CD4-positive, alpha-beta T cell treated with Interleukin-17A for 1 hour (primary cell): ENCODE data around the gene PRKD1.
"Not testable (repeated sequence)": the region's sequence is repeated elsewhere in the genome, so short reads cannot be mapped to it uniquely, and the experiment has no call there.

Experiments
- DNase-seq: peaks from one replicate; pipeline ENCODE4 v3.0.0-alpha.2; 2020

The PRKD1 gene

DNA sequence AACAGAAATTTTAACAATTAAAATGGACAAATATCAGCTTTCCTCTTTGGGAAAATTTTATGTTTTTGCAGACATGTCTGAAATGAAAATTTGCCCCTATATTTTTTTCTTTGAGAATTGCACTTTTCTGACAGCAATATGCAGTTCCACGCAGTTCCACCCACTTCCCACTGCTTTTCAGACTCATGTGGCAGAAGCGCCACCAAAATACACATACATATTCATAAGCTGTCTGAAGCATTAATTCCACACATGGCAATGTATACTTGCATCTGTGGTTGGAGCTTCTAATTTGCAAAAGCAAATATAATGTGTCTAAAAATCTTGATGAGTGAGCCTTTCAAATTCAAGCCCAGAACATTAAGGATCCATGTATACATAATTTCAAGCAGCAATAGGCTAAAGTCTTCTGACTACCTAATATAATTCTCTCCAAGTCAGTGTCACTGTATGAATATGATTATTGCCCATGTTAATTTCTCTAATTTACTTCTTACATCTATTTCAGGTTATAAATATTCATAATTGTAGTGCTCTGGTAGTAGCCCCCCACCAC, 129.5 kb downstream of the PRKD1 start:
- no peak for DNase-seq

DNA sequence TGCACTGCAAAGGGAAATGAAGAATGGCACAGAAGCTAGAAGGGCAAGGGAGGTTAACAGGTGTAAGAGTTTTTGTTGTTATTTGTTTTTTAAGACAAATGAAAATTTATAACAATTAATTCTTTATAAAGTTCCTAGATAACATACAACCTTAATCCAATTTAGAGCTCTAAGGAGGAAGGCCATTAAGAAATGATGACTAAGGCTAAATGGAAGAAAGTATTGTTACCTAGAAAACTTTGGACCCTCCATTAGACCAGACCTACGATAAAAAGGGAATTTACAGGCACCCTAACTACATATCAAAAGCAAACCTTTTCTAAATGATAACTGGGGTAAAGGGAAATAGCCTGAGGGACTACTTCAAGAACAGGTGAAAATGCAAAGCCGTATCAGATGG, 130.8 kb downstream of the PRKD1 start:
- no peak for DNase-seq

GRCh38 chr14:29789475-29789874, 138.2 kb downstream of the PRKD1 start:
- DNase-seq, result no peak

DNA sequence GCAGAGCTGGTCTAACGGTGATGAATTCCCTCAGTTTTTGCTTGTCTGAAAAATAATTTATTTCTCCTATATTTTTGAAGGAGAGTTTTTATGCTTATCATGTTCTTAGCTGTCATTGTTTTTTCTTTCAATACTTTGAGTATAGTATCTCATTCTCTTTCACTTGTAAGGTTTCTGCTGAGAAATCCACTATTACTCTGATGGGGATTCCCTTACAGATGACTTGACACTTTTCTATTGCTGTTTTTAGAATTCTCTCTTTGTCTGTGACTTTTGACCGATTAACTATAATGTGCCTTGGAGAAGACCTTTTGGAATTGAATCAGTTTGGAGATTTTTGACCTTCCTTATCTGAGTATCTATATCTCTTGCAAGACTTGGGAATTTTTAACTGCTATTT, 139.6 kb downstream of the PRKD1 start:
- DNase-seq, result no peak

DNA sequence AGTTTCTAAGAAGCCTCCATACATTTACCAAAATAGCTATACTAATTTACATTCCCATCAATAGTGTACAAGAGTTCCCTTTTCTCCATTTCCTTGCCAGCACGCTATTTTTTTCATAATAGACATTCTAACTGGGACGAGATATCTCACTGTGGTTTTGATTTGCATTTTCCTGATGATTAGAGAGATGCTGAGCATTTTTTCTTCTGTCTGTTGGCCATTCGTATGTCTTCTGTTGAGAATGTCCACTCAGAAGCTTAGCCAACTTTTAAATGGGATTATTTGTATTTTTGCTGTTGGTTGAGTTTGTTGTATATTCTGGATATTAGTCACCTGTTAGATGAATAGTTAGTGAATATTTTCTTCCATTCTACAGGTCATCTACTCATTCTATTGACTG, 144.1 kb downstream of the PRKD1 start:
- no peak for DNase-seq

DNA sequence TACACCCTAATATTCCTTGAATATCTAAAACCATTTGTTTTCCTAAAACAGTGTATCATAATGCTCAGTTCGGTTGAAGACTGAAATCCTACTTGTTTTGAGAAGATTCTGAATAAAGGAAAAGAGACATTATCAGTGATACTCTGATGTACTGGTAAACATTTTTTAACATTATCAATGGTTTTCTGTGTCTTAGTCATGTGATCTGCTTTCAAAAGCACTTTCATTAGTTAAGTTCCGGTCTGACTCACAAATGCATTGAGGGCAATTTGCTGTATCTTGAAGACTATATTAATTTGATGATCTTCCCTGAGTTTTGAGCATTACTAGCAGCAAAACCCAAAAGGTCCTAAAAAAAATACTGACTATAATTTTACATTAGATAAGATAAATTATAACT, 145.6 kb downstream of the PRKD1 start:
- DNase-seq, result no peak

DNA sequence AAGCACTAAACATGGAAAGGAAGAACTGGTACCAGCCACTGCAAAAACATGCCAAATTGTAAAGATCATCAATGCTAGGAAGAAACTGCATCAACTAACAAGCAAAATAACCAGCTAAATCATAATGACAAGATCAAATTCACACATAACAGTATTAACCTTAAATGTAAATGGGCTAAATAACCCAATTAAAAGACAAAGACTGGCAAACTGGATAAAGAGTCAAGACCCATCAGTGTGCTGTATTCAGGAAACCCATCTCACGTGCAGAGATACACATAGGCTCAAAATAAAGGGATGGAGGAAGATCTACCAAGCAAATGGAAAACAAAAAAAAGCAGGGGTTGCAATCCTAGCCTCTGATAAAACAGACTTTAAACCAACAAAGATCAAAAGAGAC, 150.5 kb downstream of the PRKD1 start:
- not testable (repeated sequence) for DNase-seq

DNA sequence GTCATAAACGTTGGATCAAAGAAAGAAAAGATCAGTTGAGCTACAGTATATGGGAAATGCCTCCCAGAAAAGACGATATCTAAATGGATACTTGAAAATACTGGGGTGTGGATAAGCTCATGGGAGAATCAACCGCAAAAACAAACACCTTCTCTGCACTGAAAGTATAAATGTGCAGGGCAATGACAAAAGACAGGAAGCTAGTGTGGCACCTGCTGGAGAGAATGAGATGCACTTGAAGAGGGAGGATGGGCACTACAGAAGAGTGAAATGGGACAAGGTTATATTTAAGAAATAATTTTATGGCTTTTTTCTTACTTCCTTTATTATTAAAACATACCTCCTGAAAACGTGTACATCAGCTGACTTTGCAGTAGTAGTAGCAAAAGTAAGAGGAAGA, 153.7 kb downstream of the PRKD1 start:
- DNase-seq, result no peak

GRCh38 chr14:29763342-29763858, 164.2 kb downstream of the PRKD1 start:
- DNase-seq, result no peak

- no peak for DNase-seq
These were observed 167.9 kb downstream of the PRKD1 start for GRCh38 chr14:29759521-29760340.

GRCh38 chr14:29757711-29758233, 169.9 kb downstream of the PRKD1 start:
- no peak for DNase-seq

DNA sequence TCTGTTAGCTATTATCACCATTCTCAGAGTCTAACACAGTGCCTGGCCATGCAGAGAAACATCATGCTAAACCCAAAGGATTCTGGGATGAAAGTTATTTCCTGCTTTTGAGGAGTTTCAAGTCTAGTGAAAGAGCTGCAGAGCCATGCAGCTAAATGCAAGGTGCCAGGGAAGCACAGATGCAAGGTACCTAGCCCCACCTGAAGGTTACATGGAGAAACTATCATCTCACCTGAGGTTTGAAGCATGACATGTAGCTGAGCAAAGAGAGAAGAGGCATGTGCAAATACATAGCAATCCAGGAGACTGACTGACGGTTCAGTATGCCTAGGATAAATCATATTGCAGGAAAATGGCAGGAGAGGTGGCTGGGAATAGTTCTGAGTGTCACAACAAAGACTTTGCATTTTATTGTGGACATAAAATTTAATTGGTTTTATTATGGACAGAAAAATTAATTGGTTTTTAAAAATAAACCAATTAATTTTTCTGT, 170.4 kb downstream of the PRKD1 start:
- no peak for DNase-seq

DNA sequence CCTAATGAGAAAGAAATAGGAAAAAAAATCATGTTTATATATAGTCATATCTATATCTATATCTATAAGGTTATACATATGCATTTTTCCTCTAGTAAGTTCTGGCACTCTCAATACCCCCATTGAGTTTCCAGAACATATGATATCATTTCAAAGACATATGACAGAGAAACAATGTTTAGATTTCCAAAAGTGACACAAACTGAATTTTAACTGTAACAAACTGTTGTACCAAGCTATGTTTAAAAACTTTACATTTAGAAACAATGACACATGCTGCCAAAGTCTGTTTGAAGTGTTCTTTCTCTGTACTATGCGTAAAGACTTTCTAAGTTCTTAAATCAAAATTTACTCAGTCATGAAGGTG, 171.6 kb downstream of the PRKD1 start:
- no peak for DNase-seq

GRCh38 chr14:29755311-29756018, 172.2 kb downstream of the PRKD1 start:
- DNase-seq, result no peak

- no peak for DNase-seq
These were observed 173.5 kb downstream of the PRKD1 start for GRCh38 chr14:29754134-29754533.

DNA sequence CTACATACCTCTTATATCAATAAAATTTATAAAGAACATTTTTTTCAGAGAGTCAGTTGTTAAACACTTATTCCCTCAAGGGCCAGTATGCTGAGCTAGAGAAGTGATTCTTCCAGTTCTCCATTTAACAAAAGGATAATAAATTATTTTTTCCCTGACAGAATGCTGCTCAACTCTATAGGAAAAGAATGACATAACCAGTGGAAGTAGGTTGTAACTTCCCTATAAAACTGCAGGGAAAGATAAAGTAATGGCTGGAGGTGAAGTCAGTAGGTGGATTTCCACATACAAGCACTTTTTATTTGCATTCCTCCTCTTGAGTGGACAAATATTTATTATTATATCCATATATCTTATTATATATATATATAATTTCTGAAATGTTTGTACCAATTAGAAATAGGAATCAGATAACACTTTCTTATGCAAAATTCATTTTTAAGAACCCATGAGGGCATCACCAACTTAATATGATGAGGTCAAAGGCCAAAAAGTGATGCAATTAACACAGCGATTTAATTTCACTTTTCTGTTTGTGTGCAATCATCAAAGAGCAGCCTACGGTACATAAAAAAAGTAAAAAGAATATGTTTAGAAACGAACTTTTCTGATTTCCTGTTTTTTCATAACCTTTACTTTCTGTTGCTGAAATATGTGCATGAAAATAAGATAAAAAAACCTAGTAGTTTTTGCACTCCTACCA, 175.3 kb downstream of the PRKD1 start:
- no peak for DNase-seq

GRCh38 chr14:29749829-29750228, 177.8 kb downstream of the PRKD1 start:
- DNase-seq, result no peak

DNA sequence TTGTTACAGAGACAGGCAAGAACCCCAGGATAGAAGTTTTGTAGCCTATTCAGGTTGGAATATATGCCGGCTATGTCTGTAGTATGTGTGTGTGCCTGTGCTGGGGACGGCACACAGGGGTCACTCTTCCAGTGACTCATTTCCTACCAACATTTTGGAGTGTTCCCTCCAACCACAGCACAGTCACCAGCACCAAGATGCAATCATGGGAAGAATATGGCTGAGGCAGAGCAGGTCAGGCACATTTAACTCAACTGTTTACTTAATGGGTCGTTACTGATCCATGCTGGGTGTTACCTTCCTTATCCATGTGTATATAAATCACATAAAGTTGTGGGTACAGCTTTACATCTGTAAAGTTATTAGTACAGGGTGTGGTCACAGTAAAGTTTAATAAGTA, 178.3 kb downstream of the PRKD1 start:
- DNase-seq, result no peak

DNA sequence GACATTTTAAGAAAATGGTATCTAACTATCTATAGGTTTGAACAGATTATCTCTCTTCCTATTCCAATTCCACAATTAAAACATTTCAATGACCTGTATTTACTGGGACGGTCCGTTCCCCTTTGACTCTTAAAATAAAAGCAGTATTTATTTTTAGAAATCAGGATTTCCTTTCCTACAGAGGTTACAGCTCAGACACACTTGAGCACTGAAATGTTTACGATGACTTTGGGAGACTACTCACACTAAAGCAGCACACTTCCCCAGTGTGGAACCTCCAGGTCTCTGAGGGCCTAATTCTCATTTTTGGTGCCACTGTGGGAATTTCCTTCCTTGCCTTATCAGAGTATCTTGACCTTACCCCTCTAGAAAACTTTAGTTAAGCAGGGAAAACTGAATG, 181.8 kb downstream of the PRKD1 start:
- DNase-seq, result no peak

DNA sequence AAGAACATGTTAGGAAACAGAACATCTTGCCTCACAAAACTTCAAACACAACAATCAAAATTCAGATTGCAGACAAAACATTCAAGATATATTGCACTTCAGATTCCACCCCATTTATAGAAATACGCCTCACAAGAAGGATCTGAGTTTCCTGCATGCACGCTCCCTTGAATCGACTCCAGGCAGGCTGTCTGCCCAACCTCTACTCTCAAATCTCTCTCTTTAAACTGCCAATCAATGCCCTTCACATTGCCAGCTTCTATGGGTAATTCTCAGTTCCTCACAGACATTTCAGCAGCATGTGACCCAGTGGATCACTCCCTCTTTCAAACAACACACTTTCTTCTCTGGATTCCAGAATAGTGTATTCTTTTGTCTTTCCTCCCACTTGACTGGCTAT, 184.1 kb downstream of the PRKD1 start:
- DNase-seq, result no peak

GRCh38 chr14:29741909-29742401, 185.7 kb downstream of the PRKD1 start:
- no peak for DNase-seq

DNA sequence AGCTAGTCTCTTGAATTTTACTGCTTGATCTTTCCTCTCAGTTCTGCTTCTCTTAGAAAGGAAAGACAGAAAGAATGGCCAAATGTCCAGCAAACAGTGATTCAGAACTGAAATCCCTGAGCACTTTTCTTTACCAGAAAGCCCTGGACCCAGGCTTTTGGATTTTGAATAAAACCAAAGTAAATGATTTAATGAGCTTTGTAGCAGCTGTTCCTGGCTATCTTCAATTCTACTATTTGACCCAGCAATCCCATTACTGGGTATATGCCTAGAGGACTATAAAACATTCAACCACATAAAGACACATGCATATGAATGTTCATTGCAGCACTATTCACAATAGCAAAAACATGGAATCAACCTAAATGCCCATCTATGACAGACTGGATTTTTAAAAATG, 187.2 kb downstream of the PRKD1 start:
- DNase-seq, result no peak

DNA sequence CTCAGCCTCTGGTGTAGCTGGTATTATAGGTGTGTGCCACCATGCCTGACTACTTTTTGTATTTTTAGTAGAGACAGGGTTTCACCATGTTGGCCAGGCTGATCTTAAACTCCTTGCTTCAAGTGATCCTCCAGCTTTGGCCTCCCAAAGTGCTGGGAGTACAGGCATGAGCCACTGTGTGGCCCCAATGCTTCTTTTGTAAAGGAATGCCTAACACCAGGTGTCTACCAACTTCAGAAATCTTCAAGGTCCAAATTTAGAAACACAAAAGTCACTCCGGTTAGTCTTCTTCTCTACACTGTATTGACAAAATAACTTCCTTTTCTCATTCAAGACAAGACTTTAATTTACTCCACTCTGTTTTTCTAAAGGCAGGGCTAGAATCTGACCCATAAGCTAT, 188.7 kb downstream of the PRKD1 start:
- no peak for DNase-seq
